Activated CD4-positive, alpha-beta memory T cell treated with anti-CD3 and anti-CD28 coated beads for 36 hours (primary cell): ENCODE measurements around the gene DDX54. TPM values are rescaled to one million over a fixed set of nuclear protein-coding genes. Genes with fewer than 3 reads are reported as not detected.
"Not testable (repeated sequence)": the region's sequence is repeated elsewhere in the genome, so short reads cannot be mapped to it uniquely, and the experiment has no call there.

Experiments used
- CTCF ChIA-PET: fragments of 350-600 bp; sonication (Branson Sonifier 250); formaldehyde crosslinking; loops from one replicate; lab custom pipeline; 2021; ENCODE audit warnings: antibody characterized with exemption, inconsistent platforms; lab: Charles Lee
- POLR2A ChIA-PET: fragments of 350-600 bp; sonication (Branson Sonifier 250); formaldehyde crosslinking; loops from one replicate; lab custom pipeline; 2021; ENCODE audit warnings: antibody characterized with exemption; lab: Charles Lee
- DNase-seq: peaks from one replicate; pipeline ENCODE4 v3.0.0-alpha.2; 2020
- H3K27ac Mint-ChIP-seq: one replicate; pipeline ENCODE4 v1.8.0; 2021; ENCODE audit warnings: mixed read lengths
- H3K27me3 Mint-ChIP-seq: one replicate; pipeline ENCODE4 v1.8.0; 2021; ENCODE audit warnings: mixed read lengths
- H3K36me3 Mint-ChIP-seq: one replicate; pipeline ENCODE4 v1.8.0; 2021; ENCODE audit warnings: mixed read lengths
- H3K4me1 Mint-ChIP-seq: one replicate; pipeline ENCODE4 v1.8.0; 2021; ENCODE audit warnings: low read depth, mixed read lengths
- H3K4me3 Mint-ChIP-seq: one replicate; pipeline ENCODE4 v1.8.0; 2021; ENCODE audit warnings: mild to moderate bottlenecking, mixed read lengths
- H3K9me3 Mint-ChIP-seq: one replicate; pipeline ENCODE4 v1.8.0; 2021; ENCODE audit warnings: mixed read lengths
- intact Hi-C: fragments of 100-400 bp; cut with micrococcal nuclease; formaldehyde crosslinking; loops from one replicate; pipeline ENCODE4 v1.15.1; 2023
- total RNA-seq, 2 experiments: library from RNA; stranded (reverse); gene quantifications; one replicate each; pipeline ENCODE4 v1.2.3, GENCODE V29; 2021

DDX54 gene
- total RNA-seq, 2 experiments from 2014 or later: 107 to 109 TPM

DNA sequence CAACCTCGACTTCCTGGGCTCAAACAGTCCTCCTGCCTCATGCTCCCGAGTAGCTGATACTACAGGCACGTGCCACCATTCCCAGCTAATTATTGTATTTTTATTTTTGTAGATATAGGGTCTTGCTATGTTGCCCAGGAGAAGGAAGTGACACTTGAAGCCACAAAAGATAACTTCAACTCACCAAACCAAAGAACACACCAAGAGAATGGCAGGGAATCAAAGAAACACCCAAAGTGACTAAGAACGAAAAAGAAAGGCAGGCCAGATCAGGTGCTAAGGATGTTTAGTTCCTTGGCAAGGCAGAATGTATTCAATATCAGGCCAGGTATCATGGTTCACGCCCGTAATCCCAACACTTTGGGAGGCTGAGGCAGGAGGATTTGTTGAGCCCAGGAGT lies 25.9 kb upstream of the DDX54 start:
- H3K4me3 Mint-ChIP-seq: no peak overlapping the region
- ChIA-PET POLR2A (interaction anchor here (0.6 to 5.0 kb wide), 2 partner anchors 11 to 26 kb away, joined by 3 to 38 read pairs; partner anchors contain the start of genes DDX54 and TPCN1), CTCF (interaction anchor here (0.6 kb wide), 1 partner anchor 19 kb away, joined by 4 read pairs; no protein-coding TSS in a partner anchor)
- no peaks in the 10 kb centered on the region for H3K36me3 Mint-ChIP-seq
- no peak for DNase-seq
- H3K27me3 Mint-ChIP-seq: no peaks in the 10 kb centered on the region
- H3K4me1 Mint-ChIP-seq: peaks cover 58% of the 10 kb centered on the region
- H3K9me3 Mint-ChIP-seq: no peaks in the 10 kb centered on the region
- peak overlapping the region; percentile 53 for H3K27ac Mint-ChIP-seq
- intact Hi-C loops: no loop called here

DNA sequence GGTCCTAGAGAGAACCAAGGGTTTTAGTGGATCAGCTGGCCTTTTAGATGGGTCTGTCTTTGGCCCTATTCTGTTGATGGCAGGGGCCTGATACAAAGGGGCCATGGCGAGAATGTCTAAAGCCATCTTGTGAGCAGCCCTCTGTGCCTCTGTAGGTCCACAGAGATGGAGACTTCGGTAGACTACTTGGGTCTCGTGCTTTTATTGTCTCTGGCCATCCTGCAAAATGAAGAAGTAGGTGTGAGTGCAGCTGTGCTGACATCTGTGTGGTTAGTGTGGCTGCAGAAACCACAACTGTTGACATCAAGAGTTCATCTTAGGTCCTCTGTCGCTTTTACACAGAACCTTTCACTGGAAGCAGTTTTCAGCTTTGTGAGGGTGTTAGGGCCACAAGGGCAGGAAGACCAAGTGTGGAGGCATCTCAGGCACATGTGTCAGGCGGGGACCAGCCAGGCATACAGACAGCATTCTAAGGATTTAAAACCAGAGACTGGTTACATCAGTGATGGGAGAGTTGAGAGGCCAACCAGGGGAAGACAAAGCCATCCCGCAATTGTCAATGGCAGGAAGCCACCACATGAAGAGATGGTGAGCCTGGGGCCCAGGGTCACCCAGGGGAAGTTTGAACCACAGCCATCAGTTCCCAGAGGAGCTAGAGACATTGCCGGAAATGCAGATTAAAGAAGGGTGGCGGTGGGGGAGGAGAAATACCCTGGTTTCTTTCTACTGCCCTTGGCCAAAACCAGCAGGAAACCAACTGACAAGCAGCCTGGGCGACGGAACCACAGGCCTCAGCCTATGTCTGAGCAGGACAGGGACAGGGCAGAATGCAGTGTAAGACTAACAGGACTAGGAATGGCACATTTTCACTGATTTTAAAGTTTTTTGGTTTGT lies 23.0 kb upstream of the DDX54 start:
- peak overlapping the region; percentile 38 for H3K4me3 Mint-ChIP-seq
- no peaks in the 10 kb centered on the region for H3K36me3 Mint-ChIP-seq
- no peaks in the 10 kb centered on the region for H3K27me3 Mint-ChIP-seq
- no peaks in the 10 kb centered on the region for H3K9me3 Mint-ChIP-seq
- intact Hi-C loops: loop anchor here (1.0 to 5.0 kb wide), 5 partner anchors 13 to 150 kb away; partner anchors contain the start of genes DDX54, PLBD2, RITA1 and TPCN1
- ChIA-PET CTCF (interaction anchor here (0.8 to 1.6 kb wide), 8 partner anchors 9 to 236 kb away, joined by 3 to 7 read pairs (median 4); no protein-coding TSS in a partner anchor), POLR2A (interaction anchor here (0.5 to 5.0 kb wide), 8 partner anchors 14 to 138 kb away, joined by 3 to 38 read pairs (median 4); partner anchors contain the start of genes DDX54, RITA1 and TPCN1)
- DNase-seq: peak; percentile 86
- peaks cover 50% of the 10 kb centered on the region for H3K4me1 Mint-ChIP-seq
- H3K27ac Mint-ChIP-seq: peak overlapping the region; percentile 91

DNA sequence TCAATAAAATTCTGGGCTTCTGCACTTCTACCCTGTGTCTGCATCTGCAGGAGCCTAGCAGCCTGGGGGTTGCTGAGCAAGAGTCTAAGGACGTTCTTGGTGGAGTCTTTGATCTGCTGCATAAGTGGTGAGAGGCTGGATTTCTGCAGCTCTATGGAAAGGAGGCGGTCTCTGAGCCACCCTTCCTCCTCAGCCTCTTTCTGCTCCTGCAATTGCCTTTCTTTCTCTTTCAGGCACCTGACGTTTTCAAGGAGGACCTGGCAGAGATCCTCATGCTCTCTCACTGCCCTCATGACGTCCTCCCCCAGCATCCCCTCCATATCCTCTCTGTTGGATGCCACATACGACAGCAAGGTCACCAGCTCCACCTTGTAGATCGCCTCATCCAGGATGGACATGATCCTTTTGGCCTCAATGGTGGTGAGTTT lies 22.3 kb upstream of the DDX54 start:
- H3K9me3 Mint-ChIP-seq: no peaks in the 10 kb centered on the region
- H3K4me3 Mint-ChIP-seq: no peak overlapping the region
- ChIA-PET CTCF (interaction anchor here (0.6 to 1.6 kb wide), 9 partner anchors 9 to 235 kb away, joined by 3 to 7 read pairs (median 3); no protein-coding TSS in a partner anchor), POLR2A (interaction anchor here (1.0 to 5.0 kb wide), 6 partner anchors 14 to 137 kb away, joined by 3 to 38 read pairs (median 5); partner anchors contain the start of genes DDX54, RITA1 and TPCN1)
- peak; percentile 44 for DNase-seq
- H3K27ac Mint-ChIP-seq: peak overlapping the region; percentile 91
- peaks cover 50% of the 10 kb centered on the region for H3K4me1 Mint-ChIP-seq
- no peaks in the 10 kb centered on the region for H3K36me3 Mint-ChIP-seq
- intact Hi-C loops: loop anchor here (1.0 to 5.0 kb wide), 5 partner anchors 14 to 151 kb away; partner anchors contain the start of genes DDX54, PLBD2, RITA1 and TPCN1
- H3K27me3 Mint-ChIP-seq: no peaks in the 10 kb centered on the region

DNA sequence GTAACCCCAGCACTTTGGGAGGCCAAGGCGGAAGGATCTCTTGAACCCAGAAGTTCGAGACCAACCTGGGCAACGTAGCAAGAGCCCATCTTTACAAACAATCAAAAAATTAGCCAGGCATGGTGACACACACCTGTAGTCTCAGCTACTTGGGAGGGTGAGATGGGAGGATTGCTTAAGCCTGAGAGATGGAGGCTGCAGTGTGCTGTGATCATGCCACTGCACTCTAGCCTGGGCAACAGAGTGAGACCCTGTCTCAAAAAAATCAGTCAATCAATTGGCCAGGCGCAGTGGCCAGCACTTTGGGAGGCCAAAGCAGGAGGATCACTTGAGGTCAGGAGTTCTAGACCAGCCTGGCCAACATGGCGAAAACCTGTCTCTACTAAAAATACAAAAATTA lies 21.5 kb upstream of the DDX54 start:
- POLR2A ChIA-PET: interaction anchor here (2.1 kb wide), 1 partner anchor 21 kb away, joined by 14 read pairs; the partner anchor contains the start of genes DDX54 and RITA1

DNA sequence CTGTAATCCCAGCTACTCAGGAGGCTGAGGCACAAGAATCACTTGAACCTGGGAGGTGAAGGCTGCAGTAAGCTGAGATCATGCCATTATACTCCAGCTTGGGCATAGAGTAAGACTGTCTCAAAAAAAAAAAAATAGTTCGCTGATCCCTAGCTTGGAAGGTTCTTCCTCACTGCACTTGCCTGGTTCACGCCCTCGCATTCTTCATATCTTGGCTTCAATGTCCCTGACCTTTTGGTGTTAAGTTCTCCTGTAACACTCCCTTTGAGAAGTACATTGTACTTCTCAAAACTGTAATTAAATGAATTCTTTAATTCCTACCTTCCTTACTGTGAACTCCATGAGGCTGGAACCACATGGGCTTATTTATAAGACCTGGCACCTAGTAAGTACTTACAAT lies 19.5 kb upstream of the DDX54 start:
- DNase-seq: no peak
- CTCF ChIA-PET: interaction anchor here (1.0 to 1.1 kb wide), 2 partner anchors 30 to 221 kb away, joined by 3 read pairs; no protein-coding TSS in a partner anchor
- peaks cover 32% of the 10 kb centered on the region for H3K4me1 Mint-ChIP-seq
- no peak overlapping the region for H3K27ac Mint-ChIP-seq
- no peaks in the 10 kb centered on the region for H3K36me3 Mint-ChIP-seq
- intact Hi-C loops: loop anchor here (5.0 kb wide), 1 partner anchor 57 kb away; no protein-coding TSS in a partner anchor
- no peaks in the 10 kb centered on the region for H3K9me3 Mint-ChIP-seq
- no peaks in the 10 kb centered on the region for H3K27me3 Mint-ChIP-seq
- no peak overlapping the region for H3K4me3 Mint-ChIP-seq
- POLR2A ChIA-PET: no interaction called here

More for the DNA sequence above, 21.5 kb upstream of the DDX54 start:
- H3K36me3 Mint-ChIP-seq, H3K9me3 Mint-ChIP-seq, CTCF ChIA-PET, DNase-seq, H3K27me3 Mint-ChIP-seq, H3K4me3 Mint-ChIP-seq: not testable (repeated sequence)
- peaks cover 50% of the 10 kb centered on the region for H3K4me1 Mint-ChIP-seq
- intact Hi-C loops: loop anchor here (5.0 kb wide), 1 partner anchor 55 kb away; no protein-coding TSS in a partner anchor
- H3K27ac Mint-ChIP-seq: peak overlapping the region; percentile 45

DNA sequence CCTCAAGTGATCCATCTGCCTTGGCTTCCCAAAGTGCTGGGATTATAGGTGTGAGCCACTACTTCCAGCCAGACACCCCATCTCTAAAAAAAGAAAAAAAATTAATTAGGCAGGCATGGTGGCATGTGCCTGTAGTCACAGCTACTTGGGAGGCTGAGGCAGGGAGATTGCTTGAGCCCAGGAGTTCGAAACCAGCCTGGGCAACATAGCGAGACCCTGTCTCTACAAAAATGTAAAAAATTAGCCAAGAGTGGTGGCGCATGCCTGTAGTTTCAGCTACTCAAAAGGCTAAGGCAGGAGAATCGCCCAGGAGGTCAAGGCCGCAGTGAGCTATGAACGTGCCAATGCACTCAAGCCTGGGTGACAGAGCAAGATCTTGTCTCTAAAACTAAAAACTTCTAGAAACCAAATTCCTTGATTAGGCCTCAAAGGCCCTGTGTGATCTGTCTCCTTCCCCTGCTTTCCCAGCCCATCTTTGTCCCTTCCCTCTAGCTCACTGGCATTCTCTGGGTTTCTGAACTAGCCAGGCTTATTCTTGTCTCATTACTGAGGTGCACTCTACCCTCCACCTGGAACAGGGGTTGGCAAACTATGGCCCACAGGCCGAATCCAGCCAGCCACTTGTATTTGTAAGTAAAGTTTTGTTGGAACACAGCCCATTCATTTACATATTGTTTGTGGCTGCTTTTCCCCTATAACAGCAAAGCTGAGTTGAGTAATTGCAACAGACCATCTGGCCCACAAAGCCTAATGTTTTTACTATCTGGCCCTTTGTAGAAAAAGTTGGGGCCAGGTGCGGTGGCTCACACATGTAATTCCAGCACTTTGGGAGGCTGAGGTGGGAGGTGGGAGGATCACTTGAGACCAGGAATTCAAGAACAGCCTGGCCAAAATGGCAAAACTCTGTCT lies 18.8 kb upstream of the DDX54 start:
- no peak for DNase-seq
- Mint-ChIP-seq H3K27me3 (no peaks in the 10 kb centered on the region), H3K4me1 (peaks cover 26% of the 10 kb centered on the region), H3K27ac (peak overlapping the region; percentile 29), H3K9me3 (no peaks in the 10 kb centered on the region), H3K36me3 (no peaks in the 10 kb centered on the region), H3K4me3 (no peak overlapping the region)
- intact Hi-C loops: no loop called here
- POLR2A ChIA-PET: no interaction called here
- CTCF ChIA-PET: interaction anchor here (0.6 to 1.1 kb wide), 3 partner anchors 29 to 221 kb away, joined by 3 read pairs; no protein-coding TSS in a partner anchor

DNA sequence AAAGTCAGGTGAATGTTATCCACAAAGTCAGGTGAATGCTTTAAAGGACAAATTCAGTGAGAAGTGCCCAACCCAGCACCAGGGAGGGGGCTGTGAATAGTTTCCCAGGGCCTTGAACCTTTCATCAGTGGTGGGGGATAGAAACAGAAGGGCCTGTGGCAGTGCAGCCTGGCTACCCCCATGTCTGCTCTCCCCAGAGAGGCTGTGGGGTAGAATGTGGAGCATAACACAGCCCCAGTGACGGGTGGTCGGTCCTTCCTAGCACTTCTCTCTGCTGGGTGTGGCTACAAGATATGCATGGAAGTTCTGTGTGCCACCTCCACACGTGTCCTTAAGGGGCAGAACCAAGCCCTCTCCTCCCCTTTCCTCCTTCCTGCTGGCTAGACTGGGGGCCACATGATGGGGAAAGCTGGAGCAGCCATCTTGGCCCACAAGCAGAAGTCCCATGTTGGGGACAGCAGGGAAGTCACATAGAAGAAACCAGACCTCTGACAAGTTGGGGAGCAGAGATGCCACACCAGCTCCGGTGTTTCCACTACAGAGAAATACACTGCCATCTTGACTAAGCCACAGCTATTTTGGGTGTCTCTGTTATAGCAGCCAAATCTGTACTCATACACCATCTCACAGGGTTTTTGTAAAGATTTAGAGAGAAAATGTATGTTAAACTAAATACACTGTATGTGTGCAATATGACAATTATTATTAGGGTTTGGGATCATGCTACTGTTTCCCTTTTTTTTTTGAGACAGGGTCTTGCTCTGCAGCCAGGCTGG lies 17.2 kb upstream of the DDX54 start:
- H3K4me3 Mint-ChIP-seq: no peak overlapping the region
- no peaks in the 10 kb centered on the region for H3K27me3 Mint-ChIP-seq
- H3K9me3 Mint-ChIP-seq: no peaks in the 10 kb centered on the region
- no peak overlapping the region for H3K27ac Mint-ChIP-seq
- intact Hi-C loops: no loop called here
- no peak for DNase-seq
- no peaks in the 10 kb centered on the region for H3K36me3 Mint-ChIP-seq
- POLR2A ChIA-PET: interaction anchor here (0.6 to 0.8 kb wide), 3 partner anchors 19 to 1215 kb away, joined by 3 to 4 read pairs (median 3); partner anchors contain the start of gene TPCN1
- H3K4me1 Mint-ChIP-seq: peaks cover 11% of the 10 kb centered on the region
- CTCF ChIA-PET: interaction anchor here (0.6 to 1.3 kb wide), 2 partner anchors 30 to 133 kb away, joined by 4 read pairs; partner anchors contain the start of gene SLC8B1

DNA sequence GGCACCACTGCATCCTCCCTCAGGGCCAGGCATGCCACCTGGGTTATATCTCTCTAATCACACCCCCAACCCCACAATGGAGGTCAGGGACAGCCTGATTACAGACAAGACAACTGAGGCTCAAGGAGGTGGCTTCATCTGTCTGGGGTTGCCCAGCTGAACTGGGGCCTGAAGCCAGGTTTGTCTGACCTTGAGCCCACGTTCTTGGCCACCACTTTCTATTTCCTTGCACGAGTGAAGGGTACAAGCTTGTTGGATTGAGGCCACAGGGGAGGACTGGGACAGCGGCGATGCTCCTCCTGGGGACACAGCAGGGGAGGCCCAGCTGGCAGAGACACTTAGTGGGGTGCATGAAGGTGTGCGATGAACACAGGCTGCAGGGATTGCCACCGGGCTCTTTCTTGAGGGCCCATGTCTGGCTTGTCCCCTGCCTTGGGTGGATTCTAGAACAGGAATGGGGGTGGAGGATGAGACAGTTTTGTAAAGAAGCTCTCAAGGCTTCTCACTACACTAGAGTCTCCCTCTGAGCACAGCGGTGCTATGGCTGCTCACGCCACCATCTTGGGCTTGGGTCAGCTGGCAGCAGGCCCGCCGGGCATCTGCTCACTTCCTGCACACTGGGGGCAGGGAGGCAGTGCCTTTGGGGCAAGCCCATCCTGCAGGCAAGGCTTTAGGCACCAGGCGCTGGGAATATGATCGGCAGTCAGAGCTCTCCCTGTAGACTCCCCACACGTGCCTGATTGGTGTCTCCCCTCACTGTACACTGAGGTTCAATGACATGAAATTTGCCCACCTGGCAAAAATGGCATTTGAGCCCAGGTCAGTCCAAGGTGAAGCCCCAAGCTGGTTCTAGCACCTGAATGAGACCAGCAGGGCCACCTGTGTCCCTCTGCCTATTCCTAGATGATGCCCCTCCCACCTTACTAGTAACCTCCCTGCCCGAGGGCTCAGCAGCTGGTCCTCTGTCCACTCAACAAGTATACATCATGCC lies 16.2 kb upstream of the DDX54 start:
- Mint-ChIP-seq H3K27ac (no peak overlapping the region), H3K9me3 (no peaks in the 10 kb centered on the region), H3K4me3 (no peak overlapping the region), H3K4me1 (peaks cover 4% of the 10 kb centered on the region), H3K36me3 (no peaks in the 10 kb centered on the region), H3K27me3 (no peaks in the 10 kb centered on the region)
- intact Hi-C loops: no loop called here
- POLR2A ChIA-PET: interaction anchor here (0.8 kb wide), 1 partner anchor 20 kb away, joined by 4 read pairs; the partner anchor contains the start of gene TPCN1
- DNase-seq: no peak
- CTCF ChIA-PET: interaction anchor here (1.3 kb wide), 1 partner anchor 31 kb away, joined by 4 read pairs; no protein-coding TSS in a partner anchor

DNA sequence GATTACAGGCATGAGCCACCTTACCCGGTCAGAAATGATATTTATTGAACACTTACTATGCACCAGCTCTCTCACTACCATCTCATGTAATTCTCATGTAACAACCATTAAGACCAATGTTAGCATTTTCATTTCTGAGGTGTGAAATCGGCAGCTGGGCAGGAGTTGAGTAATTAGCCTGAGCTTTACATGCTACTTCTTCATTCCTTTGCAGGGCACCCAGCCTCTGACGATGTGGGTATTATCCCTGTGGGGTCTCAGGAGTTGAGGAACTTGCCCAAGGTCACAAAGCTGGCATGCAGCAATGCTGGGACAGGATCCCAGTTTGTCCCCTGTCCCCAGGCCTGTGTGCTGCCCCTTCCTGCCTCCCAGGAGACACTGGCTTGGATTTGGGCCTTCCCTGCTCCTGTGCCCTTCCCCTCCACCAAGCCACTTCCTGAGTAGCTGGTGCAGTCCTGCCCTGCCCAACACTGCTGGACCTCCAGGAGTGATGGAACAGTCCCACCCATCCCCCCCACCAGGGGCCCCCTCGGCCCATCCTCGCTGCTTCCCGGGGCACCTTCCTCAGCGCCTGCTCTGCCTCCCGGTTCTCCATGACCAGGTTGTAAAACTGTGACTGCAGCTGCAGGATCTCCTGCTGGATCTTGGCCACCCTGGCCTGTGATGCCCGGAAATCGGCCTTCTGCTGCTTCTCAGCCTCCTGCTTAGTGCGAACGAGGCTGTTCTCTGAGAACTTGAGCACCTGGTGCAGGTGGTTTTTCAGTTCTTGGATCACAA lies 14.9 kb upstream of the DDX54 start:
- POLR2A ChIA-PET: no interaction called here

More for the DNA sequence above, 14.9 kb upstream of the DDX54 start:
- no peaks in the 10 kb centered on the region for H3K9me3 Mint-ChIP-seq
- H3K36me3 Mint-ChIP-seq: no peaks in the 10 kb centered on the region
- no peaks in the 10 kb centered on the region for H3K4me1 Mint-ChIP-seq
- CTCF ChIA-PET: interaction anchor here (0.6 kb wide), 1 partner anchor 27 kb away, joined by 3 read pairs; no protein-coding TSS in a partner anchor
- H3K27me3 Mint-ChIP-seq: no peaks in the 10 kb centered on the region
- intact Hi-C loops: no loop called here
- no peak for DNase-seq
- no peak overlapping the region for H3K4me3 Mint-ChIP-seq
- H3K27ac Mint-ChIP-seq: no peak overlapping the region
